Gastroesophageal sphincter (tissue), 3 donors: ENCODE data around the gene CTSE.

Experiments
- CTCF ChIP-seq, 4 experiments: fragments of 200-600 bp in 2 of 4; fragments of 450-650 bp in 2 of 4; sonication (generic) in 1 of 4; IDR thresholded peaks; one replicate each; pipeline ENCODE4 v1.5.1; 2017 to 2019; ENCODE audit warnings: antibody characterized with exemption in 4 of 4, mild to moderate bottlenecking in 2 of 4, moderate library complexity in 2 of 4
- EP300 ChIP-seq: sonication (generic); formaldehyde crosslinking; IDR thresholded peaks from one replicate; pipeline ENCODE4 v1.6.1; 2017; ENCODE audit warnings: antibody characterized with exemption, mild to moderate bottlenecking
- POLR2A ChIP-seq, 2 donors: fragments of 450-650 bp; IDR thresholded peaks; one replicate each; pipeline ENCODE4 v1.6.1; 2017; ENCODE audit warnings: antibody characterized with exemption in 2 of 2, mild to moderate bottlenecking in 2 of 2, moderate library complexity in 1 of 2
- POLR2AphosphoS5 ChIP-seq: sonication (generic); formaldehyde crosslinking; IDR thresholded peaks from one replicate; pipeline ENCODE4 v1.6.1; 2017; ENCODE audit warnings: antibody characterized with exemption

- TF ChIP-seq CTCF (IDR thresholded peaks at IDR 0.05) (no peak), POLR2A (IDR thresholded peaks at IDR 0.05) (no peak), EP300 (no peak), POLR2AphosphoS5 (no peak)
Observed at GRCh38 chr1:205976036-205976435, 47.7 kb downstream of the CTSE start.
